HG03469 (cell line): ENCODE data around the gene TLR5.

ENCODE experiments used
- ATAC-seq: cut with Tn5 transposase; IDR thresholded peaks from one replicate; pipeline ENCODE4 v1.9.1; 2021; ENCODE audit warnings: mild to moderate bottlenecking, moderate library complexity, moderate number of reproducible peaks; ENCODE audit not compliant: unreplicated experiment

Gene TLR5

GRCh38 chr1:223074445-223075300 is 68.4 kb downstream of the TLR5 start:
- no peak for ATAC-seq

DNA sequence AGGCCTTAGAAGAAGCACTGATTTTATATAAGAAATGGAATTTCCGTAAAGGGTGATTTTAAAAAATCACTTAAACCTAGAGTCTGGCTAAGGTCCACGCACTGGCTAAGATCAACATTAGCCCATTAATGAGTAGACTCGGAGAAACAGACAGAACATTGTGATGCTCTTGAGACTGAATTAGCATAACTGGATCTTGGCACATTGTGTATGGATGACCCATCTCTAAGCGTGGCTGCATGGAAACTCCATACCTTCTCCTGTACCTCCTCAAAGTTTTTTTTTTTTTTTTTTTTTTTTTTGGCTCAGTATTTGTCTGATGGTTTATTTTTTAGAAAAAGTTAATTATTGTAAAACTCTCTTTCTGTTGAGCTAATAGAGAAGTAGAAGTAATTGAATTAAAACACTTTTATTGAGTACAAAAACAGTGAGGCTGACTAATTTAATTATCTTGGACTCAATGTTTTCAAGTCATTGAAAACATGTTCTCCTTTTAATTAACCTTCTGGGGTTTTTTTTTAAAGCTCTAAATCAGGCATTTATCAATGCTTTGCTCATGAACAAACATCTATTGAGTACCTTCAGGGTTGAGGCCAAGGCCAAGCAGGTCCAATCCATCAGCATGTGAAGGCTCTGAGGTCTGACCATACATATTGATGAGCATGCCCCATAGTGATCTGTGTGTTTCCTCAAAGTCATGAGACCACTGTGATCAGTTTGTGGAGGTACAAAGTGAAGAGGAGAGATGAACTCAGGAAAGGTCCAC is 74.0 kb downstream of the TLR5 start:
- ATAC-seq, result no peak

GRCh38 chr1:223067914-223068313 is 75.1 kb downstream of the TLR5 start:
- no peak for ATAC-seq

GRCh38 chr1:223066415-223066814 is 76.6 kb downstream of the TLR5 start:
- ATAC-seq, result no peak

- ATAC-seq, result no peak
Observed at GRCh38 chr1:223062177-223062576, 80.9 kb downstream of the TLR5 start.

DNA sequence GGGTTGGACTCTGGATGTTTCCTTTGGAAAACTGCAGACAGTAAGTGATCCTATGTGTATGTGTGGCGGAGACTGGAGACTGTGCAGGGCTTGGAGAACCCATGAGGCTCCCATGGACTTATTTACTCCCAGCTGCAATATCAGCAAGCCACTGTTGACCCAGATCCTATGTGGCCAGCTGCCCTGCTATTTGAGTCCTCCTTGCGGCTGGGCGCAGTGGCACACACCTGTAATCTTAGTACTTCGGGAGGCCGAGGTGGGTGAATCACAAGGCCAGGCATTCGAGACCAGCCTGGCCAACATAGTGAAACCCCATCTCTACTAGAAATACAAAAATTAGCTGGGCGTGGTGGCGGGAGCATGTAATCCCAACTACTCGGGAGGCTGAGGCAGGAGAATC is 83.5 kb downstream of the TLR5 start:
- no peak for ATAC-seq
